CD4-positive, alpha-beta T cell treated with Interleukin-21 for 1 hour (primary cell): ENCODE measurements around the gene CITED1.

Source experiments
- DNase-seq: peaks from one replicate; pipeline ENCODE4 v3.0.0-alpha.2; 2020

Gene CITED1

DNA sequence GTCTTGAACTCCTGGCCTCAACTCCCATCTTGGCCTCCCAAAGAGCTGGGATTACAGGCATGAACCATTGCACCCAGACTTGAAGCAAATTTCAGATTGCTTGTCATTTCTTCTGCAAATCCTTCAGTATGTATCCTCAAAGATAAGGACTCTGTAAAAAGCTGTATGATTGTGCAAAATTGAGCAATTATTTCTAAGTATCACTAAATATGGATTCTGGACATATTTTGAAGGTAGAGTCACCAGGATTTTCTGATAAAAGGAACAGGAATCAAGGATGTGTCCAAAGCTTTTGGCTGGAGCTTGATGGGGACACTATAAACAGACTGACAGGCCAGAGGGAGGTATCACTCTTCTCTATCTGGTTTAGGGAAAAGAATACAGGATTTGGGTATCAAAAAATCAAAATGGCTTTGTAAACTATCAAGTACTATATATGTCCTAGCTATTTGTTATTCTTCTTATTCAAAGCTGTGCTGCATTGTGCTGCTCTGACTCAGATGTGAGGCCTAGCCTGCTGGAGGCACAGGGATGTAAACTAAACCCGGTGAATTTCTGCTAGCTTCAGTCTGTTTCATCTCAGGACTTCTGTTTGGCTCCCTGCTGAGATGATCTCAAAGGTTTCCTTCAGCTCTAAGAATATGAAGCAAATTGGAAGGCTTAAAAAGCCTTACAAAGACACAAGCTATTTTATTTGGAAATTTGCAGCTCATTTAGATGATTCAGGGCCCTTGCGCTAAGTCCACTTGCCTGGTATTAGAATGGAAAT lies 36.9 kb downstream of the CITED1 start:
- DNase-seq, result no peak

DNA sequence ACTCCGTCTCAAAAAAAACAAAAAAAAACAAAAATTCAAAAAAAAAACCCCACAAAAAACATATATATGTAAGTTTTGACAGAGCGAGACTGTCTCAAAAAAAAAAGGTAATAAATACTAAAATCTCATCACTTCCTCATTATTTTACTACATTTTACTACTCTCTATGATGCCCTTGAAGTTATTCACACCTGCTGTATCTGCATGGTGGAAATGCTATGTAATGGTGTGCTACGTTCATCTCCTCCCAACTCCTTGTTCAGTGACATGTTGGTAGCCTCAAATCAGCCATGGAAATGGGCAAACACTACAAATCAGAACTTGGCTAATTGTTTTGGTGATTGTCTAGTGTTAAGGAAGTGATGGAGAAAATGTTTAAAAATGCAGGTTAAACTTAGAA lies 40.5 kb downstream of the CITED1 start:
- DNase-seq, result no peak

DNA sequence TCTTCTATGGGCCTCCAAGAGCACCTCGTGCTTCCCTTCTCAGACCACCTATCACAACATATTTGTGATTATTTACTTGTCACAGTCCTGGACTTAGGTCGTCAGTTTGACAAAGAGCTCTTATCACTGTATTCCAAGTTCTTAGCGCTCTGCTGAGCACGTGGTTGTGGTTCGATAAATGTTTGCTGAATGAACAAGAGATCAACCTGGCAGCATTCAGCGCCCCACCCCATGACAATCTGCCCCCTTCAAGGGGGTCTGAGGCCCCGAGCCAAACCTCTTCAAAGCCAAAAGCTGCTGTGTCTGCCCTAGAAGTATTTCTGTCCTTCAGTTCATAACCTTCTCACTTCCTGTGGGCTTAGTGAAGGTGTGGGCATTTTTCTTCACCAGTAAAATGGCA lies 43.6 kb downstream of the CITED1 start:
- DNase-seq, result no peak

DNA sequence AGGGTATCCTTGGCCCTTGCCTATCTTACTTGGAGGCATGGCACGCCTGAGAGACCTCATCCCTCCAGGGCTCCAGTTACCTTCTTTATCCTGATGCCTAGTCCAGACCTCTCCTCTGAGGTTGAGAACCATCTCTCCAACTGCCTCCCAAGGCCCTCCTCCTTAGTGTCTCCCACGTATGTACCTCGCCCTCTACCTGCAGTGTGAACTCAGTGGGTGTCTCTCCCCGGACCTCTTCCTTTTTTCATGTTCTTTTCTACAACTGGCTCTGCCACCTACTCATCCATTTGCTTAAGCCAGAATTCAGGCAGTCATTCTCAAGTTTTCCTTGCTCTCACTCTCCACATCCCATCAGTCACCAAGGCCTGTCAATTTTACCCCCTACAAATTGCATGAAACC lies 45.3 kb downstream of the CITED1 start:
- no peak for DNase-seq

DNA sequence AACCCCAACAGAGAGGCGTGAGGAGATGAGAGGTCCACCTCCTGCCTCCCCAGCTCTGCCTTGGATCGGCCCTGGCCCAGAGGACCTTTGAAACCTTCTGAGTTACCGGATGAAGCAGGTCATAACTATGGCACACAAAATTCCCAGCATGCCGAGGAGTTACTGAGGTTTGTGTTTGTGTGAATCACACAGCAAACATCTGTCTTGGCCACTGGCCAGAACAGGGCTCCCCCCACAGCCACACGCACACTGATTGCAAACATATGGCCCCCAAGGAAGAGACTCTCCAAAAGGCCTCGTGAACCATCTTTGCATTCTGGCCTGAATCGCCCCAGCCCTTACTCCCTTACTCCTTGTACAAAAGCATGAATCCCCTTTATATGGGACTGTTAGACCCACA lies 47.5 kb downstream of the CITED1 start:
- no peak for DNase-seq

DNA sequence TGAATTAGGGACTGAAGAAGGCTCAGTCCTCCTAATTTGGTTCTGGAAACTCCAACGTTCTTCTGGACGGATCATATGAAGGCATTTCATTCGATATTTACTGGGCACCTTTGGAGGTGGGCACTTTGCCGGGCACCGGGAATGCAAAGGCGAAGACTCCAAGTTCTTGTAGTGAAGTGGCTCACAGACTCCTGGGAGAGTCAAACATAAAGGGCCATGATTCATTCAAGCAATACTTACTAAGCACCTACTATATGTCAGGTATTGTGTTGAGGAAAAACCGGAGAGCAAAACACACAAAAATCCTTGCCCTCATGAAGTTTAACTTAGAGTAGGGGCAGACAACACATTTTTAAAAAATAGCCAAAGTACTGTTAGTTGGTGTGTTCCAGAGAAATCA lies 49.9 kb downstream of the CITED1 start:
- DNase-seq, result no peak

DNA sequence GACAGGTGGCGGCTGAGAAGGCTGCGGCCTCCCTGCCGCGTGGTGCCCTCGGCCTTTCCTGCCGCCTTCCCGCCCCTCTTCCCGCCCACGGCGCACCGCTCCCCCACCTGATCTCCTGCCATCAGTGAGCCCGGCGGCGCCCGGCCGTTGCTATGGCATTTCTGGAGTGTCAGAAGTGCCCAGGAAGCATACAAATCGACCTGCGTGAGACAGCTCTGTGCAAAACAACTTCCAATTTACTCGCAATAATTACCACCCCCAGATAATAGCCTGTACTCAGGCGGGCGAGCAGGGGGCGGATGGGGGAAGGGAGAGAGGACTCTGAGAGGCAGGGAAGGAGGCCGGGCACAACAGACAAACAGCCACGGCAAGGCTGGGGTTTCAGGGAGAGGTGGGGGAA lies 50.3 kb downstream of the CITED1 start:
- no peak for DNase-seq

DNA sequence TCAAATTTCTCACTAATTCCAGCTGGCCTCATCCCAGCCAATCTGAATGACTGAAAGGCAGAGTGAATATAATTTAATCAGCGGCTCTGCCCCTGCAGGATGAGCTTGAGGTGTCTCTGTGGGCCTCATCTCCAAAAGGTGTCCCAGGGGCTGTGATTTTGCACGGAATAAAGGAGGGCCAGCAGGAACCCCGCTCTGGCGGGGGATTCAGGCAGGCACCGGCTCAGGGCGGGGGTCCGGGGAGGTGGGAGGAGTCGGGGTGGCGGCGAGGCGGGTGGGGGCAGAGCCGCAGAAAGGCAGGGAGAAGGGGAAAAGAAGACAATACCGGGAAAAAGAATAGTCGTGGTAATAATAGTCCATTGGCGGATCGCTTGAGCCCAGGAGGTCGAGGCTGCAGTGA lies 50.9 kb downstream of the CITED1 start:
- DNase-seq, result no peak

DNA sequence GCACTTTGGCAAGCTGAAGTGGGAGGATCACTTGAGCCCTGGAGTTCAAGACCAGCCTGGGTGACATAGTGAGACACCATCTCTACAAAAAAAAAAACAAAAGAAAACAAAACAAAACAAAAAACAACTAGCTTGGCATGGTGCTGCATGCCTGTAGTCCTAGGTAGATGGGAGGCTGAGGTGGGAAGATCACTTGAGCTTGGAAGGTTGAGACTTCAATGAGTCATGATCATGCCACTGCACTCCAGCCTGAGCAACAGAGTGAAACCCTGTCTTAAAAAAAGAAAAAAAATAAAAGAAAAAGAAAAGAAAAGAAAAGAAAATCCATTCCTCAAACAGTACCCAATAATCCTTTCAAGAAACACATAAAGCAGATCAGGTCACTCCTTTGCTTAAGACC lies 52.0 kb downstream of the CITED1 start:
- DNase-seq, result no peak
